ENCODE results near the gene ASB2. TPM values are rescaled to one million over a fixed set of nuclear protein-coding genes. Genes with fewer than 3 reads are reported as not detected.

The ASB2 gene
- total and polyA plus RNA-seq, 2 of the 8 experiments (the other 6 are each of a cell fraction or from before 2014, with no cell fraction given) = 1.0 to 2.1 TPM

- H3K4ac ChIP-seq (replicated peaks; ENCODE audit: insufficient read length, low read depth, low read length) = no peak overlapping the region
- no peak overlapping the region for H4K8ac ChIP-seq (ENCODE audit: extremely low read depth, insufficient read depth, low read length)
- no peak overlapping the region for H3K56ac ChIP-seq (replicated peaks; ENCODE audit: insufficient read length, low read depth, low read length)
- WGBS, 2 experiments (ENCODE audit: extremely low coverage in 1 of 2, insufficient coverage in 1 of 2, insufficient read length in 1 of 2, insufficient replicate concordance in 2 of 2, low coverage in 1 of 2, low lambda C conversion rate in 2 of 2, missing lambda C conversion rate in 1 of 2) = 65% methylated on average over 9 of the region's 9 CpGs; no CpG with 5 or more reads in 1 of the 2 experiments
- H2AFZ ChIP-seq (ENCODE audit: low read length) = no peak overlapping the region
- no peak overlapping the region; the same call in 1 of the 2 replicates for H2BK5ac ChIP-seq (ENCODE audit: low read depth, low read length)
- H4K20me1 ChIP-seq (replicated peaks in 1 of 2; ENCODE audit: control insufficient read depth in 1 of 2, insufficient read depth in 2 of 2, low read length in 2 of 2) = no peaks in the 10 kb centered on the region
- no peaks in the 10 kb centered on the region for H3K79me2 ChIP-seq (ENCODE audit: control insufficient read depth in 1 of 2, insufficient read depth in 2 of 2, low read length in 2 of 2)
- H3K23me2 ChIP-seq (ENCODE audit: low read depth, low read length) = no peaks in the 10 kb centered on the region; the same call in 1 of the 2 replicates
- no peaks in the 10 kb centered on the region for H3K27me3 ChIP-seq (replicated peaks in 1 of 4; ENCODE audit: control insufficient read depth in 3 of 4, extremely low read depth in 1 of 4, insufficient read depth in 3 of 4, low read length in 3 of 4)
- no peak overlapping the region for H4K5ac ChIP-seq (ENCODE audit: insufficient read length, low read depth, low read length)
- no peak overlapping the region for H3K4me3 ChIP-seq (ENCODE audit: extremely low read depth in 1 of 4, insufficient read depth in 2 of 4, low read depth in 3 of 4, low read length in 4 of 4)
- H3K14ac ChIP-seq (ENCODE audit: insufficient read length) = no peak overlapping the region
- no peak overlapping the region for H3K23ac ChIP-seq (ENCODE audit: insufficient read length)
- H3K9ac ChIP-seq (replicated peaks in 1 of 4; ENCODE audit: extremely low read depth in 1 of 4, low read depth in 3 of 4, low read length in 3 of 4) = no peak overlapping the region
- DNase-seq (ENCODE audit: low read depth in 1 of 2, low spot score in 2 of 2) = peak in 1 of 2 experiments; percentile 64
- H2AK5ac ChIP-seq (ENCODE audit: low read depth, low read length) = no peak overlapping the region
- no peaks in the 10 kb centered on the region for H3K79me1 ChIP-seq (ENCODE audit: low read depth, low read length)
- H2BK15ac ChIP-seq (ENCODE audit: low read length) = no peak overlapping the region
- peak overlapping the region; percentile 51 for H2BK120ac ChIP-seq (replicated peaks; ENCODE audit: low read depth, low read length)
- peak overlapping the region; percentile 87; the same call in 1 of the 2 replicates for H2BK12ac ChIP-seq (ENCODE audit: low read depth, low read length)
- no peaks in the 10 kb centered on the region for H3K9me3 ChIP-seq (ENCODE audit: insufficient read depth in 2 of 2, low read depth in 1 of 2, low read length in 1 of 2)
- CTCF ChIA-PET (ENCODE audit: partially characterized antibody) = interaction anchor here (0.6 to 12.9 kb wide), 13 partner anchors 9 to 1712 kb away, joined by 3 to 149 read pairs (median 4); partner anchors contain the start of gene FAM181A
- H3K36me3 ChIP-seq (ENCODE audit: control insufficient read depth in 2 of 4, insufficient read depth in 4 of 4, low read length in 3 of 4) = no peaks in the 10 kb centered on the region
- H3K4me2 ChIP-seq (ENCODE audit: insufficient read depth in 1 of 2, low read depth in 2 of 2, low read length in 2 of 2) = peak overlapping the region in 1 of 2 experiments; percentile 65; a peak in 2 of 4 replicates
- FAIRE-seq = no peak
- peak overlapping the region; percentile 75 for H4K91ac ChIP-seq (replicated peaks; ENCODE audit: insufficient read length, low read length)
- H3K4me1 ChIP-seq (replicated peaks in 1 of 4; ENCODE audit: control insufficient read depth in 3 of 4, insufficient read depth in 4 of 4, low read length in 3 of 4) = peaks cover 4 to 20% (median 10%) of the 10 kb centered on the region in 4 experiments
- H3K18ac ChIP-seq (ENCODE audit: extremely low read depth, low read length) = 0 out of 2 replicates have a peak overlapping the region, but pooled peaks have one; percentile 43
- no peak overlapping the region for H3K27ac ChIP-seq (ENCODE audit: low read depth, low read length)
- 0 out of 2 replicates have a peak overlapping the region, but pooled peaks have one; percentile 48 for H2BK20ac ChIP-seq (ENCODE audit: low read length)
- POLR2A ChIA-PET (ENCODE audit: partially characterized antibody) = interaction anchor here (1.7 kb wide), 1 partner anchor 107 kb away, joined by 5 read pairs; the partner anchor contains the start of gene PRIMA1
- TF ChIP-seq GTF2F1 (IDR thresholded peaks at IDR 0.05; ENCODE audit: borderline replicate concordance, low read depth, low read length) (no peak), TAF7 (optimal IDR thresholded peaks at IDR 0.05; ENCODE audit: borderline replicate concordance, low read depth, low read length) (no peak), CTBP2 (IDR thresholded peaks at IDR 0.05; ENCODE audit: borderline replicate concordance, insufficient read depth, insufficient read length, low read length) (no peak), TCF12 (IDR thresholded peaks at IDR 0.05; ENCODE audit: low read depth, low read length) (no peak), TBP (IDR thresholded peaks at IDR 0.05; ENCODE audit: low read depth, low read length) (no peak), TAF1 (IDR thresholded peaks at IDR 0.05; ENCODE audit: low read depth, low read length) (no peak), MAX (IDR thresholded peaks at IDR 0.05) (peak; percentile 83), CBX8 (IDR thresholded peaks at IDR 0.05; ENCODE audit: borderline replicate concordance, low read depth, low read length) (no peak), BRCA1 (IDR thresholded peaks at IDR 0.05; ENCODE audit: low read depth, low read length) (no peak), KDM1A (IDR thresholded peaks at IDR 0.05; ENCODE audit: borderline replicate concordance, low read length) (peak; percentile 86), BCL11A (IDR thresholded peaks at IDR 0.05; ENCODE audit: low read depth in 2 of 2, low read length in 2 of 2) (no peak), SP1 (IDR thresholded peaks at IDR 0.05; ENCODE audit: low read depth, low read length) (no peak), SIN3A (conservative IDR thresholded peaks at IDR 0.05 in 1 of 2, IDR thresholded peaks at IDR 0.05 in 1 of 2; ENCODE audit: low read depth in 1 of 2, low read length in 2 of 2) (no peak)
Measured at GRCh38 chr14:93895023-93895604, 81.3 kb downstream of the ASB2 start.
